Inflammatory macrophage treated with lipopolysaccharide for 1 hour (primary cell): ENCODE results near the gene AGAP1.

Experiments
- DNase-seq, 2 donors: peaks; one replicate each; pipeline ENCODE4 v3.0.0-alpha.2; 2020 to 2022

The AGAP1 gene

DNA sequence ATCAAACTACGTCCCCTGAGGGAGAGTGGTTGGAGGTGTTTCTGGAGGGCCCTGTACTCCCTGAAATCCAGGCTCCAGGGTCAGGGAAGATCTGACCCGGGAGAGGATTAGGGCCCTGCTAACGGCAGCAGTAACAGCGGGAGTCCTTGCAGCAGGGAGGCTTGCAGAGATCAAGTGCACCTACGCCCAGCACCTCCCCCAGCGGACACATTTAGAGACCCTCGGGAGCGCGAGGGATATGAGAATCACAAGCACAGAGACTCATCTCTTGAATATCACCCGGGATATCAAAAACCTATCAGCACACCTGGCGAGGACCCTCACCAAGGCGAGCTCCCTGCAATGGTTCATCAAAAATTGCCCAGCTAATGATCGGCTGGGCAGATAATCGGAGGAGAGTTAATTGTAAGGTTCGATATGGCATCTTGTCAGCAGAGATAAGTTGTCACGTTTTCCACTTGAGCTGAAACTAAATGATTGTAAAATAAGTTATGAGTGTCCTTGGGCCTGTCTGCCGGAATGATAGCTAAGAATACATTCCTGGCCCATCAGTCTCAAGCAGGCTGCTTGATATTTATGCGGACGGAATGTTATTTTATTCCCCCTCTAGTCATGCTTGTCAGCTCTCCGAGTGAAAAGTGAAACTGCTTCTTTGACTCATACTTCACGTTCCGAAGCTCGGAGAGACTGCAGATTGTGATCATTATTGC is 464.5 kb downstream of the AGAP1 start:
- DNase-seq: no peak

DNA sequence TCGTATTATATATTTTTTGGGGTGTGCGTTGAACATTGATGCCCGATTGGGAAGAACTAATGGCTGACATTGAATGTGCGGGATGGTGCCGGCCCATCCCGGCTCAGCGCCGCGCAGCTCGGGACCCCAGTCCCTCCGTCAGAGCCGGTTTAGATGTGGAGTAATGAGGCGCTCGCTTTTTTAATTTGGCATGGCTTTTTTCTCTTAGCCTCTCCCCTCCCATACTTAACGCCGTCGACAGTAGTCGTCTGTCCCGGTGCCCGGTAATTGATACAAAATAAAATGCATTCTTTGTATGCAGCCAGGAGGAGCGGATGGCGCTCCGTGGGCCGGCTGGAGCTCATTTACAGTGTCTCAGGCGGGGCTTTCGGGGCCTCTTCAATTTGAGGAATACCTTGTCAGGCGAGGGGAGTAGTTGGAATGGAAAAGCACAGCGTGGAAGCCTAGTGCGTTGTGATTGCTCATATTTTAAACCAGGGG is 465.1 kb downstream of the AGAP1 start:
- DNase-seq: no peak

DNA sequence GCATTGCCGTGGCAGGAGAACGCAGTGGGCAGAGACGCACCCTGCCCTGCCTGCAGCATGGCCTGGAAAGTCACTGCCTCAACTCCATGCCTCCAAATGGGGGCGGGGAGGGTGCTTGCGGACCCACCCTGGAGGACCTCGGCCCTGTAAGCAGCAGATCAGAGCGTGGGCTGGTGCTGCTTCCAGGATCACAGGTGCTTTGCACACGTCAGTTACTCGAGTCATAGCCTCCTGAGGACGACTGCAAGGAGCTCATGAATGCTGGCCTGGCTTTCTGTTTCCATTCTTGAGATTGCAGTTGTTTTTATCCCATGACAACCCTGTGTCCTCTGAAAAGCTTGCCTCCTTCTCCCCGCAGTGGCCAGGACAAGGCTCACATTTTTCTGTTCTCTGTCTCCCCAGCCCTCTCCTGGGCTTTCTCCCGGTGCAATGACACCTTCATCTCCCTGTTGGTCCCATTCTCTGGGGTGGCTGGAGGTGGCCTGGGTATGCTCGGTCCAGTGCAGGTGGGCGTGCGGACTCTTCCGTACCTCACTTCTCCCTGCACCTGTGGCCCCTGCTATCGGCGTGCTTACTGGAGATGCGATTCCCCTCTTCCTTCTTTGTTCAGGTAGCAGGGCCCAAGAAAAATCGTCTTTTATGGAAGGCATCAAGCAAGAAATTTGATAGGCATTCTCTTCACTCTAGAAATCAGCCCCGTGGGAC is 466.3 kb downstream of the AGAP1 start:
- no peak for DNase-seq

DNA sequence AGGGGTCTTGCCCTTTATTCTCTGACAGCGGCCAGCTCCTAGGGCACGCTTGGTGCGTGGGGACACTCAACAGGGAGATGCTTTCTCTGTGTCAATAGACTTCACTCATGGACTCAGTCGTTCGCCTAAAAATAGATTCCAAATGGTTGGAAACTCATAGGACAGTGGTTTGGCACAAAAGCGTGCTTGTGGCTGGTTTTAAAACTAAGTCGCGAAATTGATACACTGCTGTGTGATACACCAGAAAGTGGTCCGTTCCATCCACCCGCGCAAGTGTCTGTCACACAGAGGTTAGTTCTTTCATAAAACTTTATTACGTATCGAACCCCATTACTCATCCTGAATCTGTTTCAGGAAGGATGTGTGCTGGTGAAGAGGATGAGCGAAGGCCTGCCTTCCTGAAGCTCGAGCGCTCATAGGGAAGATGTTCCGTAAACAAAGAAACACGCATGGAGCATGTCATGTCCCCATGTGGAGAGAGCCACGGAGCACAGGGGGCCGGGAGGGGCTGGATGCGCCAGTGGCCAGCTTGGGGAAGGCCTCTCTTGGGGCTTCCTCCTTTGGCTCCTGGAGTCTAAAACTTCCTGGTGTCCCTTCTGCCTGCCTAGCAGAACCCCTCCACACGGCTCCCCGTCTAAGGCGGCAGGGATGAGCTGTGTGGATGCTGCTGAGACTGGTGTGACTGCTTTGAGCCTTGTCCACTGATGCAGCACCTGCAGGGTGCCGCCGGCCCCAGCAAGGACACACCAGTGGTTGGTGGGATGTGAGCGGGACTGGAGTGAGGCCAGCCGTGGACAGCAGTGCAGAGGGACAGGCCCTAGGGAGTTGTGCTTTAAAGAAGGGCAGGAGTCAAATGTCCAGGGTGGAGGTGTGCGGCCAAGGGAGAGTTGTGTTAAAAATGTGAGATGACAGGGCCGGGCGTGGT is 467.1 kb downstream of the AGAP1 start:
- DNase-seq: no peak

DNA sequence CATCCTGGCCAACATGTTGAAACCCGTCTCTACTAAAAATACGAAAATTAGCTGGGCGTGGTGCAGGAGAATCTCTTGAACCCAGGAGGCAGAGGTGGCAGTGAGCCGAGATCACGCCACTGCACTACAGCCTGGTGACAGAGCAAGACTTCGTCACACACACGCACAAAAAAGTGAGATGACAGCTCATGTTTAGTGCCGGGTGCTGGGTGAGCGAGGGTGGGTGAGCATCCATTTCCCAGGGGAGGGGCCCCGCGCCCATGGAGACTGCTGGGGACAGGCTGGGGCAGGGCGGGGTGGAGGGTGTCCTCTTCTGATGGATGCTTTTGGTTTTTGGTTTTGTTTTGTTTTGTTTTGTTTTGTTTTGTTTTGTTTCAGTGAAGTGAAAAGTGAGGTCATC is 467.9 kb downstream of the AGAP1 start:
- DNase-seq: no peak

DNA sequence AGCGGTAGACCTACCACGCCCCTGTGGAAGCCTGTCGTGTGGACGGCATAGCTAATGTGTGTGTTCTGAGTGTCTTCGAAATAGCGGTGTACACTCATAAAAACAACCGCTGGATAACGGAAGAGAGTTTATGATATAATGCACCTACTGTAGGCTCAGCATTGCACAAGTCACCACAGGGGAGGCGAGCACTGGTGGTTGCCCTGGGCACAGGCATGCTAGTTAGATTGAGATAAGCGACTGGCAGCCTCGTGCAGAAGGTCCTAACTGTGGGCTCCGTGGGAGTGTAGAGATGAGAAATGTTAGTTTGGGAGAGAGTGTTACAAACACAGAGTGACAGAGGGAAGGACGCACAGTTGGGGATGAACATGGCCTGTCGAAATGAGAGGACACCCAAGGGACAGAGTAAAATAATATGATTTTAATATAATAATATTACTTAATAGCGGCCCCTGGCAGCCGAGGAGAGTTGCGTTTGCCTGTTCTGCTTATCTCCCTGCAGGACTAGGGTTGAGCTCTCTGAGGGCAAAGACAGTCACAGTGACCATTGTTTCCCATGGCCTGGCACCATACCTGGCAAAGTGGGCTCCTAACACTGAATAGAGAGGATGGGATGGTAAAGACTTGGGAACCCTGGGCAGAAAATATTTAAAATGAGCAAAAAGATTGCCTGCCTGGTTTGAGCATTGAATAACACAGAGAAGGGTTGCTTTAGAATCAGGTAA is 470.2 kb downstream of the AGAP1 start:
- no peak for DNase-seq

DNA sequence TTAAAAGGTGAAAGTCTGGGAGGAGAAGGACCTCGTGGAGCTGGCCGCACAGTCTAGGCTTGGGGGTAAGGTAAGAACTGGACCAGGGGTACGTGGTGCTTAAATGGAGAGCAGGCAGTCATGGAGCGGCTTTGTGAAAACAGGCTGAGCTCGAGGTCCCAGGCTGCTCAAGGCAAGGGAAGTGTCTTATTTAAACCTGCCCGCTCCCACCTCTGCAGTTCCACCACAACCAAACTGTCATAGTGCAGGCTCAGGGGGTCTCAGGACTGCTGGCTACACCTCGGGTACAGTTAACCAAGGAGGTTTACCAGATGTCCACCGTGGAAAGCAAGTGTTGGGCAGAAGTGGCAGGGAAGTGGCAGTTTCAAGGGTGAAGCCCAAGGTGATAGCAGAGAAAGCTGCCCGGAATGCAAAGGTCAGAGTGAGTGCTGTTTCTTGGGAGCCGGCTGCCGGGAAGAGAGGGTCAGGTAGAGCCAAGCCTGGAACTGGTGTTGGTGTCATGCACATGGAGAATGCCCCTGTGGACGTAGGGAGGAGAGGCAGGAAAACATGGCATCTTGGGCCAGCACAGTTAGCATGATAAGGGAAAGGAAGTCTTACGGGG is 471.0 kb downstream of the AGAP1 start:
- no peak for DNase-seq

DNA sequence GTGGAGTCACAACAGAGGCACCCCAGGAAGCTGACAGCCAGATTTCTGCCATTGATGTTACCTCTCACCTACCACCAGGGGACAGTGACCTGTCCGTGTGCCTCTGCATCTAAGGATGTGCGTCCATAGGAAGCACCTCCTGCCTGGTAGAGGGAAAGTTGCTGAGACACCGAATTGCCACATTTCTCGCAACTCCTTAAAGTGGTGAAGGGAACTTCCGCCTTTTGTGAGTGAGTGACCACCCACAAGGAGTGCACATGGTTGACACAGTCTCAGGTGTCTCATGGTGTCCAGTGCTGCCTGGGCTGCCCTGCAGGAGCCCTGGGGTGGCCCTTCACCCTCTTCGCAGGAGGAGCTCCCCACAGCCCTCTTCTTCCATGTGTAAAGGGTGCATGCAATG is 472.6 kb downstream of the AGAP1 start:
- no peak for DNase-seq

DNA sequence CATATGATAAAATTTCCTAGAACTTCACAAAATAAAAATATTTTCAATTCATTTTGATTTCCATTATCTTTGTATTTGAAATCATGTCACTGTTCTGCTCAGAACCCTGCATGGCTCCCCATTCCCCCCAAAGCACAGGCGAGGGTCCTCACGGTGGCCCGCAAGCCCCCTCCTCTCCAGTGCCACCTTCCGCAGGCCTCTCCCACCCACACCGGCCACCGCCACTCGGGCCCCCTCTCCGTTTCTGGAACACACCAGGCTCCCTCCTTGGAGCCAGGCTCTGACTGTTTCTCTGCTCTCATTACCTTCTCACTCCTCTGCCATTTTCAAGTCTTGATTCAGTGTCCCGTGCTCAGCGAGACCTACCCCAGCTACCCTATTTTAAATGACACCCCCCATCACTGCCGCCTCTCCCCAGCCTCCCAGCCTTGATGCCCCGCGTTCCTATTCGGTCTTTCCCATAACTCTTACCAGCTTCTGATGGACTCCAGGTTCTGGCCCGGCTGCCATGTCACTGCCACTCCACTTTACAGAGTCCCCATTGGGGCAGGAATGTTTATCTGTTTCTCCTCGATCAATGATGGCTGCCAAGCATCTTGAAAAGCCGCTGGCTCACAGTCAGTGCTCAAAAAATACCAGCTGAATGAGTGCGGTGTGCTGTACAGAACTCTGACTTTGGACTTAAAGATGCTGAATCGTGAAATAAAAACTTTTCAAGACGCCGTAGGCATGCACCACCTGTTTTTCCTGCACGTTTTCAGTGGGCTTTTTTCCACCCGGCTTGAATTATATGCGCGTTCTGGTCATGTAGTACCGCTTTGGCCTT is 473.3 kb downstream of the AGAP1 start:
- DNase-seq: no peak

DNA sequence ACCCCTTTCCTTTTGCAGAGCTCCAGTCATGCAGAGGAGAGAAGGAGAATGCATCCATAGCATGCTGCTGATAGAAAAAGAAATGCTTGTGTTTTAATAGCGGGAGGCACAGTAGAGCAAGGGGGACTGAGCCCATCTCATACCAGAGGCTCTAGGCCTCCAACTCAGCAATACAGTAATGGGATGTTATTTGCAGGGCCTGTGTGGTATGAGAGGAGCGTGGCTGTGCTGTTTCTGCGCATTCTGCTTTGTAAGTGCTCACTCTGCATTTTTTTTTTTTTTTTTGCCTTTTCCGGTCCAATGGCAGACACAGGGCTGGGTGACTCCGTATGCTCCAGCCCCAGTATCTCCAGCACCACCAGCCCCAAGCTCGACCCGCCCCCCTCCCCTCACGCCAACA is 474.3 kb downstream of the AGAP1 start:
- DNase-seq: no peak

DNA sequence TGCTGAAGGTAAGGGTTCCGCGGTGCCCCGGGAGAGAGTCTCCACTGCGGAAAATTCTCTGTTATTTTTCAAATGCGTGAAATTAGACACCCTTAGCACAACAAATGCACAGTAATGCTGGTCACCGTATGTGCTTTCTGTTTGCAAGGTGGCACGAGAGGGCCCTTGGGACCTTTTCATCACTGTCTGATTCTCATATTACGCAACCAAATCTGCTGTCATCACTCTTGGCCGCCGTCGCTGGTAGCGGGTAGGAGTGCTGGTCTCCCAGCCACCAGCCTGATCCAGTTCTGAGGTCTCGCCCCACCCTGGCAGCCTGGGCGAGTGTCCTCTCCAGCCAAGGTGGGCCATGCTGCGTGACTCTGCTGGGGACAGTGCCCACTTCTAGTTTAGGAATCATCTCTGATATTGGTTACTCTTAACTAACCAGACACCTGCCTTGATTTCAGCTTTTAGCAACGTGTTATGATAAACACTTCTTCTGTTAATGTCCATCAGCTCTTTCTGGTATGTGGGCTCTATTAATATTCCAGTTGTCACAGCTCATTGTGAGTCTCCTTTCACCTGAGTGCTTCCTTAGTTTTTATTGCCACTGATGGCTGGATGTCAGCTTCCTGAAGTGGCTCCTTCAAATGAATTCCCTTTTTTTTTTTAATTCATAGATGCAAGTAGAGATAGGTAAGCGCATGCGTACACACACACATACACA is 474.9 kb downstream of the AGAP1 start:
- DNase-seq: no peak

DNA sequence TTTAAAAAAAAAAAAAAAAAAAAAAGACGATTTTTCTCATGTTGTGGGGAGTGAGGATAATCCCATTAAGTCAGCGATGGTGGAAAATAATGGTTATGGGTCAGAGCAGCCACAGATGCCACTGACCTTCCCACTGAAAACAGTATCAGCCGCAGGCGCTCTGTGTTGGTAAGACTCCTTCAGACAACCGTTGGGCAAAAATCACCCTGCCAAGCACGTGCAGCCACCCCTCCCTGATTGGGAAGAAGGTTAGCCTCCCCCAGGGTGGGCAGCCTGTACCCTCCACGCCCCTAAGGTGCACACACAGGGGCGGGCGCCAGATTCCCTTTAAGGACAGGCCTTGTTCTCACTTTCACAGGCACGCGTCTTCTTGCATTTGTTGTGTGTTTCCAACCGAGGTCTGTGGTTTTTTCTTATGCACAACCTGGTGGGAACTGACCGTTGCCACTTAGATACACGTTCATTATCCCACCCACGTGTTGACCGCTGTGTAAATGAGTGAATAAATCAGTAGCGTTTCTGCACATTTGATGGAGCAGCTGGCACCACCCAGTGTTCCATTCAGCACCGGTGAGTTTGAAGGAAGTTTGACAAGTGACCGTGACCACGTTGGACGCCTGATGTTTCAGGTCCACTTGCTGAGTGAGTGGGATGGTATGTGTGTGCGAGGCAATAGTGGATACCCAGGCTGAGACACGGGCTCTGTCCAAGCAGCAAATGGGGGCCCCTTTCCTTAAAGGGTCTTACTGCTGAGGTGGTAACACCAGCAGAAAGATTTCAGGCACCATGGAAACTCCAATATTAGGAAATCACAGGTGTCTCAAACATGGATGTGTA is 476.6 kb downstream of the AGAP1 start:
- no peak for DNase-seq

DNA sequence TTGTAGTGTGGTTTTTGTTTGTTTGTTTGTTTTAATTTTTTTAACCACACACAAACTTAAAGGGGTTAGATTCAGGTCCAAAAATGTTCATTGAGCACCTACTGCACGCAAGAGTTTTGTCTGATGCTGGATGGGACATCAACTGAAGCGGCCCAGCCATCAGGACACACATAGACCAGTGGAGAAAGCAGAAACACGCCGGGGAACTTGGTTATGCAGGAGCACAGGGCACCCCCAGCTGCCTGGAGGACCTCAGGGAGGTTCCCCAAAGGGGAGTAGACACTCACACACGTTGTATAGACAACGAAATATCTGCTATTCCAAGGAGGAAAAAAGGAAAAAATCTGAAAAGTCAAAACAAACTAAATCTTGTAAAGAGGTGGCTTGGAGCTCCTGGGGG is 482.7 kb downstream of the AGAP1 start:
- no peak for DNase-seq

DNA sequence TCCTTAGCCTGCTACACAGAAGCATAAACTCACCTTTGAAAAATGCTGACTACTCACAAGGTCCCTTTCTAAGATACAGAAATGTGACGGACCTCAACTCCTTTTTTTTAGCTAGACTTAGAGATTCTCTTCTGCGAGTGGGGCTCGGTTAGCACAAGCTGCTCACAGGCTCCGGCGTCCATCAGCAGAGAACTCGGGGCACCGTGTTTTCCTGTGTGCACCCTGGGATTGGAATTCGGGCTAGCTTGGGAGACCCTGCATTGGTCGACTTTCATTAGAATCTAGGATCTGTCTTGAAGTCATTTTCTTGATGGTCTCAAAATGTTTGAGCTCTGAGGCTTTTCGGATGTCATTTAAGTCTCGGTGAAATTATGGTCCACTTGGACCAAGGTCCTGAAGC is 483.1 kb downstream of the AGAP1 start:
- DNase-seq: no peak

DNA sequence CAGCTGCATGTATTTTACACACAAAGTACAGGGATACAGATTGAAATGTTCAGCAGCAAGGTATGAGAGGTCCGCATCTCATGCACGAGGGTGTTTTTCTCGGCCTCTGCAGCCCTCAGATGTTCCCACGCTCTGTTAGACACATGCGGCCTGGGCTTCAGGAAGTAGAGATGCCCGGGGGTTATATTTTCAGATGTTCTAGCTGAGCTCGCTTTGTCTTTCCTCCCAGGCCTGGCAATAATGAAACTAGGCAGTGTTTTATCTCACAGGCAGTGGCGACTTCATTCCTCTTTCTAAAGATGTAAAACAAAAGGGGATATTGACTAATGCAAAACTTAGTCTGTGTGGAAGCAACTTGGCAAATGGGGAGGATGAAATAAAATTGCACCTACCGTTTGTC is 483.6 kb downstream of the AGAP1 start:
- no peak for DNase-seq

DNA sequence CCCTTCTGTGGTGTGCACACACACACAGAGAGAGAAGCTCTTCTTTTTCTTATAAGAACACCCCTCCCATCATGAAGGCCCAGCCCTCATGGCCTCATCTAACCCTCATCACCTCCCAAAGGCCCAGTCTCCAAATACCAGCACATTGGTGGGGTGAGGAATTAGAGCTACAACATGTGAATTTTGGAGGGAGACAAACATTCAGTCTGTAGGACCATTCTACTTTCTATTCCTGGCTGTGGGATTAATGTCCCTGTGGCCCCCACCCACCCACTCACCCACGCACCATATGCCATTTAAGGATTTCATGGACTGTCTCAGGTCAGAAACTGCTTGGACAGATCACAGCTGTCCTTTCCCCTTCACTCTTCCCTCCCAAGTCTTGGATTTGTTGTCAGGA is 484.2 kb downstream of the AGAP1 start:
- no peak for DNase-seq

DNA sequence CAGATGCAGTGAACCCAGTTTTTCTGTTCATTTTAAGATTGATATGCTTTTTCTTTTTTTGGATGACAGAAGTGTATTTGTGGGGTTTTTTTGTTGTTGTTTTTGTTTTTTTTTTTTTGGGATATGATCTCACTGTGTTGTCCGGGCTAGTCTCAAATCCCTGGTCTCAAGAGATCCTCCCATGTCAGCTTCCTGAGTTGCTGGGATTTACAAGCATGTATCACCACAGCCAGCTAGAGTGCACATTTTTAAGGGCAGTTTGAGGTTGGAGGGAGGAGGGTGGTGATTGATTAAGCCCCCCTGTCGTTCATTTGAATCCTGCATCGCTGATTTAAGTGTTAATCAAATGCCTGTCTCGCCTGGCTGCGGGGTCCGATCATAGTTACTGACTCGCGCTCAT is 485.2 kb downstream of the AGAP1 start:
- DNase-seq: no peak

DNA sequence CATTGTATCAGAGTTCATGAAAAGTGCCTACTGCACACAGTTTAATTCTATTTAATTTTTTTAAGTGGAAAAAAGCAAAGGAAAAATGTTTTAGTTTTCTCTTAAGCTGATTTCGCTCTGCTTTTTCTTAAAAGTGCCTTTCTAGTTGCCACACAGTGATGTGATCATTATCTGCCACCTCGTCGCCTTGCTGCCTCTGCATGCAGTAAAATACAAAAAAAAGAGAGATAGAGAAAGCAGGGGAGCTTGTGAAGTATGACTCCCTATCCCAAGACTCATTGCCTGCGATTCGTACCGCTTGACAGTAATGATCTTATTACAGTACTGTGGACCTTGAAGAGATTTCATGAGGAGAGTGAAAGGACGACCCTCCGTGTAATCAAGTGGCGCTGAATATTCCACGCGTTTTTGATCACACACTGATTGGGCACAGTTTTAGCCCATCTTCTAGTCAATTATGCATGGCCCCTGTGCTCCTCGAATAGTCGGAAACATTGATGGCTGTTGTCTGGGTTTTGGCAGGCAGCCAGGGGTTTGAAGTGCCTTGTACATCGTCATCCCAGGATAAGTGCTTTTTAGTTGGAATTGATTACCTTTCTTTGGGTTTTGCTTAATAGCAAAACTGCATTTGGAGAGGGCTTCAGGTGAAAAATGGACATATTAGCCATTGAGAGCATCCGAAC is 486.1 kb downstream of the AGAP1 start:
- DNase-seq: no peak

DNA sequence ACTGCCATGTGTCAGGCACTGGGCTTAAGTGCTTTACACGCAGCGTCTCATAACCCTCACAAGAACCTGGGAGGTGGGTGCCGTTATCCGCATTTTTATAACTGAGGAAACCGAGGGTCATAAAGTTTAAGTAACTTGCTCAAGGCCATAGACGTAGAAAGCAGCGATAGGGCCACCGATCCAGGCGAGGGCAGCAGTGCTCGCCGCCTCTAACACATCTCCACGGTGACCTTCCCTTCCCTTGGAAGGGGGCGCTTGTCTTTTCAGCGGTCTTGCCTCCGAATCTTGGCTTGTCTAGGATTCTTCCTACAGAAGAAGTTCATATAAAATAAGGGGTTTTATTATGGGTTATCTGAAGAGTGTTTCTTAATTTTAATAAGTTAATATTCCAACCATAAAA is 487.8 kb downstream of the AGAP1 start:
- DNase-seq: no peak
